Heart right ventricle (tissue), 16 donors: ENCODE results near the gene TMC5. TPM values are rescaled to one million over a fixed set of nuclear protein-coding genes. Genes with fewer than 3 reads are reported as not detected.

Experiments
- ATAC-seq, 8 donors: fragments of 200-7000 bp; cut with Tn5 transposase; one replicate each; pipeline ENCODE4 v1.9.1; 2020; ENCODE audit warnings: mild to moderate bottlenecking in 8 of 8, moderate library complexity in 8 of 8, moderate number of reproducible peaks in 1 of 8
- DNase-seq, 2 donors: peaks; one replicate each; pipeline ENCODE4 v3.0.0-alpha.2; 2020
- H3K27ac ChIP-seq, 10 donors: fragments of 200-600 bp; sonication (generic) in 2 of 10; one replicate each; pipeline versions ENCODE4 v1.5.0 to v1.8.0; 2020 to 2022; ENCODE audit warnings: mild to moderate bottlenecking in 3 of 10
- H3K27me3 ChIP-seq, 7 donors: fragments of 200-600 bp; one replicate each; pipeline ENCODE4 v1.8.0; 2021 to 2022; ENCODE audit warnings: mild to moderate bottlenecking in 2 of 7
- H3K36me3 ChIP-seq, 9 donors: fragments of 200-600 bp; sonication (generic) in 1 of 9; one replicate each; pipeline versions ENCODE4 v1.5.0 to v1.8.0; 2020 to 2022; ENCODE audit warnings: mild to moderate bottlenecking in 2 of 9
- H3K4me1 ChIP-seq, 9 donors: fragments of 200-600 bp; sonication (generic) in 1 of 9; one replicate each; pipeline versions ENCODE4 v1.5.0 to v1.8.0; 2020 to 2022; ENCODE audit warnings: mild to moderate bottlenecking in 4 of 9
- H3K4me3 ChIP-seq, 10 donors: fragments of 200-600 bp; sonication (generic) in 2 of 10; one replicate each; pipeline versions ENCODE4 v1.5.0 to v1.8.0; 2020 to 2022; ENCODE audit warnings: mild to moderate bottlenecking in 7 of 10, moderate library complexity in 2 of 10
- H3K9me3 ChIP-seq, 11 donors: fragments of 200-600 bp in 10 of 11; sonication (generic) in 2 of 11; one replicate each; pipeline versions ENCODE4 v1.5.0 to v1.8.0; 2013 to 2022; ENCODE audit warnings: mild to moderate bottlenecking in 2 of 11, control low read depth in 1 of 11, moderate library complexity in 1 of 11
- CTCF ChIP-seq, 9 donors: fragments of 200-600 bp; sonication (generic) in 2 of 9; IDR thresholded peaks; one replicate each; pipeline versions ENCODE4 v1.5.0 to v1.8.0; 2021 to 2022; ENCODE audit warnings: antibody characterized with exemption in 9 of 9, mild to moderate bottlenecking in 5 of 9, moderate library complexity in 1 of 9
- WGBS, 2 donors: extraction: QIAGEN DNeasy Blood & Tissue Kit; methylation state at CpG; one replicate each; pipeline ENCODE4 v1.1.7; 2013; ENCODE audit warnings: inconsistent platforms in 1 of 2; 5-methylcytosine and 5-hydroxymethylcytosine counted together
- intact Hi-C, 10 donors: fragments of 100-400 bp; cut with DNase I; formaldehyde crosslinking; loops; one replicate each; pipeline versions ENCODE4 v1.11.1 to v1.14.2; 2022
- polyA plus RNA-seq, 2 donors: library from polyadenylated mRNA; stranded (reverse); fragments of 200-250 nt; gene quantifications; one replicate each; pipeline ENCODE4 v1.2.3, GENCODE V29; 2013
- total RNA-seq, 10 donors: library from RNA; stranded (reverse); fragmentation: NEBNext Ultra II Directional in 3 of 10; extraction: Animal tissue kit (Norgen Biotek cat#: 25700) in 3 of 10; gene quantifications; one replicate each; pipeline versions ENCODE4 v1.2.1 to v1.2.4, GENCODE V29; 2021 to 2023
- donor health status: Arrhythmogenic right ventricular cardiomyopathy.
- donor health status: ischemic (EF 13 %, LVEDD 7.1; RV severe dilation, severe dysfunction).
- donor health status: healthy with polysubstance abuse.
- donor health status: DM: no; HTN: yes; CAD: no.
- donor health status: DM: no; HTN: no; CAD: no.
- donor health status: ischemic (EF 25% LVEDD 6.9; RV normal size, moderate dysfunction).
- donor health status: ischemic (EF 25% LVEDD 5.7; RV mildly dilated, moderate dysfunction).
- donor health status: healthy.
- donor health status: DM: yes; HTN: yes; CAD: no.
- donor health status: Ischemic cardiomyopathy.
- donor health status: ischemic (EF 35%, LVEDD 5.7; RV mildly dilated, moderate dysfunction).
- donor health status: nonischemic (EF 11% LVEDD 7.7; RV severe dilation, severe dysfunction).
- donor health status: DM: yes; HTN: yes; CAD: no.
- donor health status: PGD.
- donor health status: ischemic (EF 29% LVEDD 5.4; RV normal size, mild dysfunction).
- donor health status: nonischemic (EF 23%, LVEDD 6.1; RV moderate dilation, normal function).

Gene TMC5
- total and polyA plus RNA-seq, 12 donors = under 0.01 to 0.13 (median 0.10) TPM; not detected in 8

- intact Hi-C loops = loop anchor here in 7 of 10 donors (5.0 to 10.0 kb wide), 7 partner anchors 193 to 393 kb away; partner anchors contain the start of genes SYT17 (in 4 of the 7) and TMC7 (in 2 of the 7)
- ATAC-seq = no peak
These were observed 39.8 kb upstream of the TMC5 start for GRCh38 chr16:19377864-19378263.

GRCh38 chr16:19378511-19378910, 39.2 kb upstream of the TMC5 start:
- intact Hi-C loops = loop anchor here in 7 of 10 donors (5.0 to 10.0 kb wide), 7 partner anchors 194 to 394 kb away; partner anchors contain the start of genes SYT17 (in 4 of the 7) and TMC7 (in 2 of the 7)
- no peak overlapping the region for H3K4me3 ChIP-seq
- no peak overlapping the region for H3K27ac ChIP-seq
- no peak for ATAC-seq
- peaks cover 0 to 6% (median 0%) of the 10 kb centered on the region in 9 donors for H3K4me1 ChIP-seq
- no peak for DNase-seq
- 65 to 66% methylated on average over 3 of the region's 3 CpGs for WGBS, 2 donors
- H3K36me3 ChIP-seq = no peaks in the 10 kb centered on the region
- no peaks in the 10 kb centered on the region for H3K9me3 ChIP-seq
- no peak for TF ChIP-seq CTCF (IDR thresholded peaks at IDR 0.05)
- H3K27me3 ChIP-seq = peaks cover 0 to 10% (median 5%) of the 10 kb centered on the region in 7 donors

More at GRCh38 chr16:19377864-19378263, 39.8 kb upstream of the TMC5 start:
- H3K4me1 ChIP-seq = peaks cover 0 to 6% (median 0%) of the 10 kb centered on the region in 9 donors
- WGBS, 2 donors = 55 to 87% methylated on average over 3 of the region's 3 CpGs
- no peak for TF ChIP-seq CTCF (IDR thresholded peaks at IDR 0.05)
- H3K4me3 ChIP-seq = no peak overlapping the region
- H3K27ac ChIP-seq = no peak overlapping the region
- no peak for DNase-seq
- H3K9me3 ChIP-seq = no peaks in the 10 kb centered on the region
- H3K36me3 ChIP-seq = no peaks in the 10 kb centered on the region
- peaks cover 0 to 10% (median 5%) of the 10 kb centered on the region in 7 donors for H3K27me3 ChIP-seq

GRCh38 chr16:19379838-19380237, 37.8 kb upstream of the TMC5 start:
- DNase-seq (no peak), ATAC-seq (no peak)
- Histone ChIP-seq H3K27me3 (peaks cover 0 to 13% (median 8%) of the 10 kb centered on the region in 7 donors), H3K36me3 (no peaks in the 10 kb centered on the region), H3K4me1 (peaks cover 0 to 6% (median 0%) of the 10 kb centered on the region in 9 donors), H3K9me3 (no peaks in the 10 kb centered on the region), H3K27ac (no peak overlapping the region), H3K4me3 (no peak overlapping the region)
- TF ChIP-seq CTCF (IDR thresholded peaks at IDR 0.05) = no peak
- intact Hi-C loops = loop anchor here in 7 of 10 donors (5.0 to 10.0 kb wide), 7 partner anchors 195 to 395 kb away; partner anchors contain the start of genes SYT17 (in 4 of the 7) and TMC7 (in 2 of the 7)
- WGBS, 2 donors = 41 to 44% methylated on average over 2 of the region's 2 CpGs

GRCh38 chr16:19380328-19380727, 37.4 kb upstream of the TMC5 start:
- ATAC-seq = no peak
- peaks cover 0 to 14% (median 8%) of the 10 kb centered on the region in 7 donors for H3K27me3 ChIP-seq

More at GRCh38 chr16:19380328-19380727, 37.4 kb upstream of the TMC5 start:
- TF ChIP-seq CTCF (IDR thresholded peaks at IDR 0.05) = no peak
- DNase-seq = no peak
- WGBS, 2 donors = 24 to 27% methylated on average over 3 of the region's 3 CpGs
- H3K36me3 ChIP-seq = no peaks in the 10 kb centered on the region
- intact Hi-C loops = no loop called here
- H3K27ac ChIP-seq = no peak overlapping the region
- H3K4me3 ChIP-seq = no peak overlapping the region
- H3K9me3 ChIP-seq = no peaks in the 10 kb centered on the region
- peaks cover 0 to 6% (median 0%) of the 10 kb centered on the region in 9 donors for H3K4me1 ChIP-seq
